SW480 (cell line): ENCODE measurements around the gene CASZ1.

Experiments
- DNase-seq: peaks from one replicate; pipeline ENCODE4 v3.0.0-alpha.2; 2016; ENCODE audit warnings: low spot score

The CASZ1 gene

DNA sequence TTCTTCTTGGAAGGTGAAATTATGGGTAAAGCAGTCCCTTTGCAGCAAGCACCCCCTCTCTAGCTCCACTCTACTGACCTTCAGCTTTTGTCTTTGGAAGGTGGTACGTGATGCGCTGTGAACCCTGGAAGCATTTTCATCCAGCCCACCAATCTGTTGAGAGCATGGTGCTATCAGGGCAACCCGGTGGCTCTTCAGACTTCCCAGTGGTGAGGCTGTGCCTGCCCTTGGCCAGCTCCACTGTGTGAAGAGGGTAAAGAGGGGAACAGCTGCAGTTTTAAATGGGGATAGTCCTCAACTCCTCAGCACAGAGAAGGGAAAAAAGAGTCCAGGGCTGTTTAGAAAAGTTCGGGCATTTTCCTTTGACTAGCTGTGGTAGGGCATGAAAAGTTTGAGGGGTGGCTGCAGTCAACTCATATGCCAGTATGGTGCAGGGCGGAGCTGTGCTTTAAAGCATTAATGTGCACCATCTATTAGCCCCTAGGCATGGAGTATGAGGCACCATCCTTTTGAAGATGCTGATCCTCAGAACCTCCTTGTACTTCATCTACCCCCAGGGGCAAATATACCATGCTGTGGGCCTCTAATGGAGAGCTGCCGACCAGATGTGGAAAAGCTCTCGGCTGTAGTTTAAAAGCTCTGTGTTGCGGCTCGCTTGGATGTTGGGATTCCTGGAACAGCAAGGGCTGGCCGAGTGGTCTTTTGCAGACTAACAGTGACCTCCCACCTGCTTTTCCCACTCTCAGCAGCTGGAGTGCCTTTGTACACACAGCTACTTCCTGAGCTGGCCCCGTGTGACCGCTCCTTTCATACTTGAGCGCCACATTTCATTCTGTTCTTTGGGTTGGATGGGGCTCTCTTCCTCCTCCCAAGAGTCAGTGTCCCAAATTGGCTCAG lies 198.7 kb downstream of the CASZ1 start:
- no peak for DNase-seq

DNA sequence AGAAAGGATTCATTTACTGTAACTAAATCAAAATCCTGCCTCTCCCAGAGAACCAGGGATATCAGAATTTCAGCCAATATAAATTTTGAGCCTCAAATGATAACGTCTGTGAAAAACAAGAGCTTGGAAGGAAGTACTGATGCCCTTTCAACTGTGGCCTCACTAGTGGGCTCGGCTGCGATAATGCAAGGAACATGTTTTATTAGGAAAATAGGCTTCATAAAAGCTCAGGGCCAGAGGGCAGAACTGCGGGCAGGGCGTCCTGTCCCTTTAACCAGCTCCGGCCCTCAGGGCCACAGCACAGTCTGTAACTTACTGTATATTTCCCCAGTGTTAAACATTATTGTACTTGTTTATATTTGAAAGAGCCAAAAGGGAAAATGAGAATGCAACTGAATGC lies 199.7 kb downstream of the CASZ1 start:
- DNase-seq, result no peak

DNA sequence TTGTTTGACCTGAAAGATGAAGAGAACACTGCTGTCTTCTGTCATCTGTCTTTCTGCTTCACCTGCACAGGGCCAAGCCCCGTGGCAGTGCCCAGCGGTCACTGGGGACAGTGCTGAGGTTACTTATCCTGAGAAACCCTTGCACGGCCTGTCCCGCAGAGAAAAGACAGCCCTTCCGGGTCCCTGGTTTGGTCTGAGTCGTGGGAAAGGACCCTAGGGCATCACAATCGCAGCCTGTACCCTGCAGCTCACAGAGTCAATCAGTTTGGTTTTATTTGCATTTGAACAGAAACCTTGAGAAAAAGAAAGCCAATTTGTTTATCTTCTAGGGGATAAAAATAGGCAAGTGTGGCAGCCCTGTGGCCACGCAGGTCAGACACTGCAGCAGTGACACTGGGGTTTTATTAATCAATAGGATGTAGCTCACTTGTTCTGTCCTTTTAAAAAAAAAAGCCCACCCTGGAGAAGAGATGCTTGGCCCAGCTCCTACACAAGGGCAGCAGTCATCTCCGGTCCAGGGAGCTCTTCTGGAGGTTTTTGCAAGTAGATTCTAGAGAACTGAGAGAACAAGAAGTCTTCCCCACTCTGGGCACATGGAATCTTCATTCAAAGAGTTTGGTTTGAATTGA lies 201.7 kb downstream of the CASZ1 start:
- DNase-seq, result no peak

DNA sequence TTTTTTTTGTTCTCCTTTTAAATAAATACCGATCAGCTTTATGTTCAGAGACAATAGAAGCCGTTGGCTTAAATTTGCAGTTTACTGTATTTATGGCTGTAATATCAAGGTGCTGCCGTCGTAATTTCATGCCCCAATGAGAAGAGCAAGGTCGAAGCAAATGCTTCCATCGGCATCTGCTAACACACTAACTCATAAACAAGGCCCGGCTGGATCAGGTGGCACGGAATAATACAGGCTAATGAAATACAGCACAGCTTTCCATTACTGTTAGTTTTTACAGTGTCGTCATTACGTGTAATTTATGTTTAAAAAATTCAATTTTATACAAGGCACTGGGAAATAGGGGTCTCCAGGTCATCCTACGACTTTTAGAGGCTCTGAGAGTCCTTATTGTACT lies 202.7 kb downstream of the CASZ1 start:
- no peak for DNase-seq

DNA sequence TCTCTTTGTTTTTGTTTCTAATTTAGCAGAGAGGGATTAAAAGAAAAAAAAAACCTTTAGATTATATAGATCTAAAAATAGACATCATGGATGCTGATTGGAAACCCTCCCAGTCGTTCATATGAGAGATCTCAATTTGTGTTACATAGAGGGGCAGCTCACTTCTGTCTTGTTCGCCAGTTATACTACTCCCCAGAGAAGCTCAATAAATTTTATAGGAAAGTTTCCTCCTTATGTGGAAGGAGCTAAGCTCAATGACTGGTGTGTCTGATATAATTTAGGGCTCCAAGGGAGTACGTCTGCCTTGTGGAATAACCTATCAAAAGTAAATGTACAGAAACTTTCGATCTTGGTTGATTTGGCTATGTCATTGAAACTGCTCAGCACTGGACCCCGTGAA lies 204.1 kb downstream of the CASZ1 start:
- no peak for DNase-seq

DNA sequence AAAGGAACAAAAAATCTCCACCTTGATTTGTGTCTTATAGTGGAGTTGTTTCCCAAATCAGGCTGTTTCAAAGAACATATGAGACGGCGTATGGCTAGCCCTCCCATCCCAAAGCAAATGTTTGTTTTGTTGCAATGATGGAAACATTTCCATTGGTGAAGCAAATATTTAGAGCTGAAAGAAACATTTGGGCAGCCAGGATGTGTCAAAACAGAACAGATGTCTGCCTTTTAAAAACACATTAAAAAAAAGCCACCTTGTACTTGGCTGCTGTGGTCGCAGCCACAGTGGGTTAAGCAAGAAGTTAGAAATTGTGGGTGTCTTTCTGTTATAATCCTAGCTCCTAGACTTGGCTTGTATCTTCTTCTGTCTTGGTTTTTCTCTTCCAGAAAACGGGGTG lies 205.4 kb downstream of the CASZ1 start:
- no peak for DNase-seq

DNA sequence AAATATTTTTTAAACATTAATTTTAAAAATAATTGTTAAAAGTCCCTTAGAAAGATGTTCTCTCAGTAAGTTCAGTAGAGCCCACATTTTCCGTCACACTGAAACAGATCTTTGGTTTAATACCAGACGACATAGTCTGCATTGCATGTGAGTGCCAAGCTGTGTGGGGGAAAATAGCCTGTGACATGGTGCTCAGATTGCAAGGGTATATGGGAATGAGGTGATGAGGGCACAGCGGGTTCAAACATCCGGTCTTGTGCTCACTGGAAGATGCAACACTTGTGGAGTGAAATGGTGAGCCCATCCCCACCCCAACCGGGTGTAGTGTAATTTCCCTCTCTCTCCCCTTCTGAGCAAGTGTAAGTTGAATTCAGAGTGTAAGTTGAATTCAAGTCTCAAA lies 207.4 kb downstream of the CASZ1 start:
- DNase-seq, result no peak

DNA sequence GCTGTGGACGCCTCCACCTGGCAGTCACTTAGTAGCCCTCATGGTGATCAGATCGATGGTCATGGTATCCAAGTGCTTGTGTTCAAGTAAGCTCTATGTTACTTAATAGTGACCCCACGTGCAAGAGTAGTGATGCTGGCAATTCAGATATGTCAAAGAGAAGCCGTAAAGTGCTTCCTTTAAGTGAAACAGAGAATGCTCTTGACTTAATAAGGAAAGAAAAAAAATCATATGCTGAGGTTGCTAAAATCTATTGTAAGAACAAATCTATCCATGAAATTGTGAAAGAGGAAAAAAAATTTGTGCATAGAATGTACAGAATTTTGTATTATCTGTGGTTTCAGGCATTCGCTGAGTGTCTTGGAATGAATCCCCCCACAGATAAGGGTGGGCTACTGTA lies 207.8 kb downstream of the CASZ1 start:
- no peak for DNase-seq
